GM19372 (cell line): Measurements from ENCODE around the gene INSYN1.
"Not testable (repeated sequence)": the region's sequence is repeated elsewhere in the genome, so short reads cannot be mapped to it uniquely, and the experiment has no call there.

Experiments
- ATAC-seq: cut with Tn5 transposase; IDR thresholded peaks from one replicate; pipeline ENCODE4 v1.9.1; 2021; ENCODE audit warnings: mild to moderate bottlenecking, low read depth, moderate library complexity; ENCODE audit not compliant: unreplicated experiment

INSYN1 gene

DNA sequence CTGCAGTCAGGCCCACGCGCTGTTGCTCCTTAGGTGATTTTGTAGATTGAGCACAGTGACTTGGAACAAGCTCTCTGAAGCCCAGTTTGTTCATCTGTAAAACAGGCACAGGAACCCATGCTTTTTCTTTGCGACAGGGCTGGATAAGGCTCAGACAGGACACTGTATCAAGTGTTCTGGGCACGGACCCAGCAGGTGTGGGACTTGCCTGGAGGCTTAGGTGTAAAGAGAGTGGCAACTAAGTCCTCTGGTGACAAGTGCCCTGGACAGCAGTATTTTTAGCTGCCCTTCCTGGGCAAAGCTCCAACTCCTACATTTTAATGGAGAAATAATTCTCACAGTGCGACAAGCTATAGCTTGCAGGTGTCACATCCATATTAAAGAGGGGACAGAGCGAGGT, 36.7 kb downstream of the INSYN1 start:
- no peak for ATAC-seq

- ATAC-seq: no peak
These were observed 37.7 kb downstream of the INSYN1 start for GRCh38 chr15:73715417-73715816.

GRCh38 chr15:73714695-73715301, 38.4 kb downstream of the INSYN1 start:
- ATAC-seq: no peak

DNA sequence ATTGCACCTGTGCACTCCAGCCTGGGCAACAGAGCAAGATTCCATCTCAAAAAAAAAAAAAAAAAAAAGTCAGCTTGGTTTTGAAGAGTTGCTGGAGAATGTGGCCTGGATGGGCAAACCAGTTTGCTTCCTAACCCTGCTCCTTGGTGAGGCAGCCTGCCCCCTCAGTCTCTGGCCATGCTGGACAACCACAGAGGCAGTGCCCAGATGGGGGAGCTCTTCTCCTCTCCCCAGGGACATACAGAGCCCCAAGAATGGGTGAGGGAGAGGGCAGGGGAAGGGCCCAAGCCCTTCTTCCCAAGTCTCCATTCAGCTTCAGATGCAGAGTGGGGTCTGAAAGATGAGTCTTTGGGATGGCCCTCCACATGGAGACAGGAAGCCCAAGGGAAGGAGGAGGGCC, 41.0 kb downstream of the INSYN1 start:
- no peak for ATAC-seq

DNA sequence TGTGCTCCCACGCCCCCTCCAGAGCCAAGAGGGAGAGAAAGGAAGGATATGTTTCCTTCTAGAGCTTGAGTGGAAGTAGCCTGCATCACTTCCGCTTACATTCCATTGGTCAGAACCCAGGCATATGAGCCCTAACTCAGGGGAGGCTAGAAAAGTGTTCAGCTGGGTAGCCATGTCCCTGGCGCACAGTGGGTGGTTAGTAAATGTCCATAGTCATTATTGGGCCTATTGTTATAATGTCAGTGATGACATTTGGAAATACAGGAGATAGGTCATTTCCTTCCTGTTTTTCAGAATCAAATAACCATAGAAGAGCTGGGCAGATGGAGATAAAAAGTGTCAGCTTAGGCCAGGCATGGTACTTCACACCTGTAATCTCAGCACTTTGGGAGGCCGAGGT, 41.6 kb downstream of the INSYN1 start:
- ATAC-seq: no peak

DNA sequence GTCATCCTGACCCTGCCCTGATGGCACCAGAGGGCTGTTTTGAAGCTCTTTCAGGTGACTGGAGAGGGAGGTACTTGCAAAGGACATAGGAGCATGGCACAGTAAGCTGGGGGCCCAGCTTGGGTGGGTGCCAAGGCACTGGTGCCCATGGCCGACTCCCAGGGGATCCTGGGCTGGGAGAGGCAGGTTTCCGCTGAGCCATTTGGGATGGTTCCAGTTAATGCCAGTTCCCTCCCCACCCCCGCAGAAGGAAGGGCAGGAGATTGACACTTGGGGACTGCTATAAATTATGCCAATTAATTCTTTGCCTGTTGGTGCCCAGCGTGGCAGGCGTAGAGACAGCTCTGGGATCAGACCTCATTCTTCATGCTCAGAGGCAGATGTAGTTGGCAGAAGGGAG, 42.8 kb downstream of the INSYN1 start:
- ATAC-seq: no peak

DNA sequence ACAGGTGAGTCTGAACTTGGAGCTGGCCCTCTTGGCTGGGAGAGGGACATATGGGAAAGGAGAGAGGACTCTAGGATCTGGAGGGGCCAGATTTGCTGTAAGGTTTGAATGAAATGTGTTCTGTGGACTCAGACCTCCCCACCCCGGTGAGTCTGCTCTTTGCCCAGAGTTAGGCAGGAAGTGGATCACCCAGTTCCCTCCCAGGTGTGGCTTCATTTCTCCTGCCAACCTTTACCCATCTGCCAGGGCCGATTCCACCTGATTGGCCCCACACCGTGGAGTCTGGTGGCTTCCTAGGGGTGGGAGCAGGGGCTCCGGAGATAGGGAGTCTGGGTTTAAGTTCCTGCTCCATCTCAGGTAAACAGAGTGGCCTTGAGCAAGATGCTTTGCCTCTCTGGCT, 43.5 kb downstream of the INSYN1 start:
- ATAC-seq: no peak

DNA sequence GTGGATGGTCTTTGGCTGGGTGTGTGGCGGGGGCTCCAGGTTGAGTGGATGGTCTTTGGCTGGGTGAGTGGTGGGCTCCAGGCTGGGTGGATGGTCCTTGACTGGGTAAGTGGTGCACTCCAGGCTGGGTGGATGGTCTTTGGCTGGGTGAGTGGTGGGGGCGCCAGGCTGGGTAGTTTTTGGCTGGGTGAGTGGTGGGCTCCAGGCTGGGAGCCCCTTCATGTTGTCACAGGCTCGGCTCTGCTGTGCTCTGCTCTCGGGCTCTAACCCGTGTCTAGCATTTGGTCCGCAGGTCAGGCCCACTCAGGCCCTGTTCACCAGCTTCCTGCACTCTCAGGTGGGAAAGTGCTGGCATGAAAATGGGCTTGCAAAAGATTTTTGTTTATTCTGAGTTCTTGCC, 43.9 kb downstream of the INSYN1 start:
- ATAC-seq: no peak

- ATAC-seq: no peak
These were observed 44.5 kb downstream of the INSYN1 start for GRCh38 chr15:73708691-73709090.

DNA sequence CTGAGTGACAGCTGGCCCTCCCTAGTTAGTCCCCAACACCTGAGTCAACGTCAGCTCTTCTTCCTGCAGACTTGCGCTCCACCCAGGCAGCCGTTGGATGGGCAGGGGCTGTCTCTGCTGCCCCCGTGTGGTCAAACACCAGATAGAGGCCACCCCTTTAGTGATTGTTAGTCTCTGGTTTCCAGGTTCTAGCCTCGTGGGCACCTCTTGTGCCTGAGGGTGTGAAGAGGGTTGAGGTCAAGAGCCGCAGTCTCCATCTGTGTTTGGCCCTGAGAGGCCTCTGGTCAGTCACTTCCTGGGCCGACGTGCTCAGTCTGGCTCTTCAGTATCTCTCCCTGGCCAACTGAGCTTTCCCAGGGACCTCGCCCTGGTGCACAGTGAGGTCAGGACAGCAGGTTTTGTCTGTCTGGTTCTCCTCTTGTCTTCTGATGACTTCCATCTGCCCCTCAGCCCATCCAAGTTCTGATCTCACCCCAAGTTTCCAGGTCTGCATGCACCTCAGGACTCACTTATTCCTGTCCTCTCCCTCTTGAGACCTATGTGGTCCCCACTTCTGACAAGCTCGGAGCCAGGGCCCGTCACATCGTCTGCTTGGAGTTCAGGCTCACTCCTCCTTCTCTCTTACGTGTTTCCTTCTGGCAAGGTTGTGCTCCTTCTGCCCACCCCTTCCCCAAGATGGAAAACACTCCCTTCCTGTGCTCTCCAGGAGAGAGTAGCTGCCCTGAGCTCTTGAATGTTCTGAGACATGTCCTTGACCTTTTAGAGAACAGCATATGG, 48.1 kb downstream of the INSYN1 start:
- ATAC-seq: no peak

DNA sequence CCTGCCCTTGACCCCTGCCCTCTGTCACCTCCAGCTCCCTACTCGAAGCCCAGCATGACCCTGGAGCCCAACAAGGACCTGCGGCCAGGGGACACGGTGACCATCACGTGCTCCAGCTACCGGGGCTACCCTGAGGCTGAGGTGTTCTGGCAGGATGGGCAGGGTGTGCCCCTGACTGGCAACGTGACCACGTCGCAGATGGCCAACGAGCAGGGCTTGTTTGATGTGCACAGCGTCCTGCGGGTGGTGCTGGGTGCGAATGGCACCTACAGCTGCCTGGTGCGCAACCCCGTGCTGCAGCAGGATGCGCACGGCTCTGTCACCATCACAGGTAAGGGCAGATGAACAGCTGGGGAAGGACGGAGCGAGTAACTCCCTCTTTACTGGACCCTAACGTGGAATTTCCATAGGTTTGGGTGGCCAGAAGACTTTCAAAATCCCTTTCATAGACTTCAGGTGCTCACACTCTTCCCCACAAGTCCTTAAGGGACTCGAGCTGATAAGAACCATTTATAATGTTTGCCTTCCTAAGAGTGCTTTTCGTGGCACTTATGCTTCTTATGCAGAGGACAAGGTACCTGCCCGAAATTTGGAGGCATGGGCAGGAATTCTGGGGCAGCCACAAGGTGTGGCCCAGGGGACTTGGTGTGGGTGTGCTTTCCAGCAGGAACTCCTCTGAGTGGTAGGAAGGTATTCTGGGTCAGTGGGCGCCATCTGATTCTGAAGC, 48.8 kb downstream of the INSYN1 start:
- not testable (repeated sequence) for ATAC-seq

DNA sequence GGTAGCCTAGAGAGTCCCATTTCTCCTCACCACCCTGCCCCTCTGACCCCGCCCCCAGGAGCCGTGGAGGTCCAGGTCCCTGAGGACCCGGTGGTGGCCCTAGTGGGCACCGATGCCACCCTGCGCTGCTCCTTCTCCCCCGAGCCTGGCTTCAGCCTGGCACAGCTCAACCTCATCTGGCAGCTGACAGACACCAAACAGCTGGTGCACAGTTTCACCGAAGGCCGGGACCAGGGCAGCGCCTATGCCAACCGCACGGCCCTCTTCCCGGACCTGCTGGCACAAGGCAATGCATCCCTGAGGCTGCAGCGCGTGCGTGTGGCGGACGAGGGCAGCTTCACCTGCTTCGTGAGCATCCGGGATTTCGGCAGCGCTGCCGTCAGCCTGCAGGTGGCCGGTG, 49.5 kb downstream of the INSYN1 start:
- not testable (repeated sequence) for ATAC-seq

GRCh38 chr15:73702311-73703239, 50.6 kb downstream of the INSYN1 start:
- ATAC-seq: not testable (repeated sequence)

DNA sequence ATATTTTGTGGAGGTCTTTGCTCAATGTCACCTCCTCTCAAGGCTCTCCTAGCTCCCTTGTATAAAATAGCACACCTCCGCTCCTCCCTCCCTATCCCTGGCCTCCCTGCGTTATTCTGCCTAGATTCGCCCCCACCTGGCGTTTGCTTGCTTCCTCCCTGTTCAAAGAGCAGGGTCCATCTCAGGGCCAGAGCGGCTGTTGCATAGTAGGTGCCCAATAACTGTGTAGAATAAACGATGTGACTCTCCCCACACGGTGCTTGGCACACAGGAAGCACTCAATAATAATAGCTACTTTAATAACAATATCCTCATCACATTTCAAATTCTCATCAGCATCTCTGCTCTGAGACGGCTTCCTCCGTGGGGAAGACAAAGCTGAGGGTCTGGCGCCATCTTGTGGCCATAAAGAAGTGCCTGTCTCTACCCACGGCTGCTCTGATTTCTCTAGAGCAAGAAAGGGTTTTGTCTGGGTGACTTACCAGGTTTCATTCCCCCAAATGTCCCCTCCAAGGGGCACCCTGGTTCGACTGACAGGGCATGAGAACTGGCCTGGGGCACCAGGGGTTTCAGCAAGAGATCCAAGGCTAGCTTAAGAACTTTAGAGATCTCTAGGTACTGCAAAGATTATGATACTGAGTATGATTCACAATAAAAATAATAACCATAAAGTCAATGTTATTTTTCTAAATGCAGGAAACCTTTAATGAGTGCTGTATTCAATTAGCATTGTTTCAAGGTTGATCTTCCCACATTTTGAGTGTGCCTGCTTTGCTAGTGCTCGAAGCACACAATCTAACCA, 52.9 kb downstream of the INSYN1 start:
- ATAC-seq: no peak

DNA sequence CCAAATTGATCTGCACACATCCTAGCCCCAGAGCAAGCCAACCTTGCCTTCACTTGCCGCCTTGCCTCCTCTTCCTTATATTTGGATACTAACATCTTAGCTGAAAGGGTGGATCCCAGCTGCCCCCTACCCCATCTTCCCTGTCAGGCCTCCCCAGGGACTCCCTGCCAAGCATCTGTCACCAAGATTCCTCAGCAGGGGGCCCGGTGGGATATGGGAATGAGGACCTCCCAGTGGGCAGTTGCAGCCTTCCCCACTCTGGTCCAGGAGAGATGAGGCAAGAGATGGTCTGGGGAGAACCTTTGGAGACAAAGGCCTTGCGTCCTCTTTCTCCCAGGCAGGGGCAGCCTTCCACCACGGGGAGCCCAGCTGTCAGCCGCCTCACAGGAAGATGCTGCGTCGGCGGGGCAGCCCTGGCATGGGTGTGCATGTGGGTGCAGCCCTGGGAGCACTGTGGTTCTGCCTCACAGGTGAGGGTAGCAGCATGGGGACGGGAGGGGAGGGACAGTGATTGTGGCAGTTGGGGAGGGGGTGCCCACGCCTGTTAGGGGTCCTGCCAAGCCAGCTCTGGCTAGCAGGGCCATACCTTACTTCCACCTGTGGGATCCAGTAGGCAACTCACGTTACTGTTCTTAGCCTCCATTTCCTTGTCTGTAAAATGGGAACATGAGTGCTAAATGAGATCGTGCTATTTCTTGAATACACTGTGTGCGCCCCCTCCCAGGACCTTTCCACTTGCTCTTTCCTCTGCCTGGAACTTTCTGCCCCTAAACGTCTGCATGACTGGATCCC, 53.7 kb downstream of the INSYN1 start:
- no peak for ATAC-seq

GRCh38 chr15:73697033-73697467, 56.1 kb downstream of the INSYN1 start:
- no peak for ATAC-seq

GRCh38 chr15:73696641-73697001, 56.5 kb downstream of the INSYN1 start:
- no peak for ATAC-seq

GRCh38 chr15:73695773-73696640, 57.1 kb downstream of the INSYN1 start:
- no peak for ATAC-seq
